A549 (cell line): ENCODE results near the gene LANCL2.

Source experiments
- EHMT2 ChIP-seq: fragments of 200-600 bp; sonication (generic); IDR thresholded peaks from 2 replicates; pipeline ENCODE4 v1.6.1; 2016; ENCODE audit warnings: antibody characterized with exemption, low read depth, mild to moderate bottlenecking, moderate library complexity
- POLR2A ChIP-seq: IDR thresholded peaks from 2 replicates; pipeline ENCODE4 v1.6.1; 2012; ENCODE audit warnings: mild to moderate bottlenecking, low read length

DNA sequence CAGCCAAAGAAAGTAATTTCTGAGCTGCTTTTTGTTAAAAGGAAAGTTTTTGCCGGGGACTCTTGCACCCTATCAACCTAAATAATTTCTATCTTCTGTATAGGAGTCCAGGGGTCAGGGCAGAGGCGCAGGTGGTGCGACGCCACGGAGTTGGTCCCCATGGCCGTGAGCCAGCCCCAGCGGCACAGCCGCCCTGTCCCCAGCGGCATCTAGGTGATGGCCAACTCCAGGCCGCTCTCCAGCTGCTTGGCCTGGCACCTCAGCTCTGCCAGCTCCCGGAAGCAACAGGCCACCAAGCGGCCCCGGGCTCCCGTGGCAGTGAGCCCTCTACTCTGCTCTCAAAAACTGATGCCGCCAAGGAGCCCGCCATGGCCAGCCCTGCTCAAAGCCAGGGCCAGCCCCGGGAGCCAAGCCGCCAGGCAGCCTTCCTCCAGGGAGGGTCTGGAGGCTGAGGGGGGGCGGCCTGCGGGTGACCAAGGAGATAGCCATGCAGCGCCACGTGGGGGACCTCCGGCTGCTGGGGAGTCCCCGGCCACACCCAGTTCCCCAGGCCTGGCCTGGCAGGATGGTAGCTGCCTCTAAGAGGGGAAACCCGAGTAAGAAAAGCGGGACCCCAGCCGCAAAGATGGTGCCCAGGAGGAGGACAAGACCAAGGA, 22.8 kb upstream of the LANCL2 start:
- no peak for TF ChIP-seq POLR2A
- no peak for TF ChIP-seq EHMT2
